ENCODE data around the gene DHRS7. TPM values are rescaled to one million over a fixed set of nuclear protein-coding genes. Genes with fewer than 3 reads are reported as not detected.

The DHRS7 gene
- total and polyA plus RNA-seq, 2 donors (not counting 3 experiments of a cell fraction or from before 2014, with no cell fraction given): 28.6 to 29.3 TPM

DNA sequence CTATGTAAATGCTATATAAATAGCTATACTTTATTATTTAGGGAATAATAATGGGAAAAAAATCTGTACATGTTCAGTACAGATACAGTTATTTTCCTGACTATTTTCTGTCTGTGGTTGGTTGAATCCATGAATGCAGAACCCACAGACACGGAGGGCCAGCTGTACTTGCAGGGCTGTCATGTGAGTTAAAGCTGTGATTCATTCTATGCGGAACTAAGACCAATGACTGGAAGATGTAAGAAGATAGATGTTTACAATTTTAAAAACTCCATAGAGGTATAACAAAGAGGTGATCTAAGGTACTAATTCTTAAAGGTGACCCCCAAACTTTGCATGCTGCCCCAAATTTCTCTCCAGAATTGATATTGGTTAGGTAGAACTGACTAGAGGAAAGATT lies 58.9 kb downstream of the DHRS7 start:
- no peak overlapping the region for H3K4me3 ChIP-seq (replicated peaks in 1 of 3; ENCODE audit: insufficient read depth in 1 of 3, low read depth in 1 of 3, low read length in 3 of 3)
- ChIA-PET POLR2A (no interaction called here), CTCF (no interaction called here)
- intact Hi-C loops (cut with micrococcal nuclease): no loop called here
- no peak for FAIRE-seq
- H3K79me2 ChIP-seq (ENCODE audit: control insufficient read depth, insufficient read depth, low read length): peaks cover 70% of the 10 kb centered on the region
- H4K20me1 ChIP-seq (replicated peaks; ENCODE audit: control insufficient read depth, extremely low read depth, insufficient read depth, low read length): no peaks in the 10 kb centered on the region
- dilution Hi-C loops (cut with MboI; ENCODE audit: extremely low pct_ligation_motif_present, low sequenced_read_pairs): no loop called here
- H3K27me3 ChIP-seq (ENCODE audit: control insufficient read depth in 2 of 2, insufficient read depth in 2 of 2, low read length in 2 of 2): no peaks in the 10 kb centered on the region
- TF ChIP-seq EZH2 (IDR thresholded peaks at IDR 0.05; ENCODE audit: borderline replicate concordance, low read depth, low read length, severe bottlenecking) (no peak), FOS (IDR thresholded peaks at IDR 0.05; ENCODE audit: borderline replicate concordance, insufficient read depth, low read length) (no peak), POLR2AphosphoS5 (IDR thresholded peaks at IDR 0.05; ENCODE audit: insufficient read depth, low read depth, low read length) (no peak), MYC (IDR thresholded peaks at IDR 0.05; ENCODE audit: low read depth, low read length) (no peak), GATA2 (IDR thresholded peaks at IDR 0.05; ENCODE audit: insufficient read depth, insufficient read length, low read depth, low read length) (no peak), POLR2A (IDR thresholded peaks at IDR 0.05; ENCODE audit: low read depth, low read length) (no peak), JUN (IDR thresholded peaks at IDR 0.05; ENCODE audit: borderline replicate concordance, insufficient read depth, insufficient read length, low read depth) (no peak)
- TF ChIP-seq, protein P1, sequence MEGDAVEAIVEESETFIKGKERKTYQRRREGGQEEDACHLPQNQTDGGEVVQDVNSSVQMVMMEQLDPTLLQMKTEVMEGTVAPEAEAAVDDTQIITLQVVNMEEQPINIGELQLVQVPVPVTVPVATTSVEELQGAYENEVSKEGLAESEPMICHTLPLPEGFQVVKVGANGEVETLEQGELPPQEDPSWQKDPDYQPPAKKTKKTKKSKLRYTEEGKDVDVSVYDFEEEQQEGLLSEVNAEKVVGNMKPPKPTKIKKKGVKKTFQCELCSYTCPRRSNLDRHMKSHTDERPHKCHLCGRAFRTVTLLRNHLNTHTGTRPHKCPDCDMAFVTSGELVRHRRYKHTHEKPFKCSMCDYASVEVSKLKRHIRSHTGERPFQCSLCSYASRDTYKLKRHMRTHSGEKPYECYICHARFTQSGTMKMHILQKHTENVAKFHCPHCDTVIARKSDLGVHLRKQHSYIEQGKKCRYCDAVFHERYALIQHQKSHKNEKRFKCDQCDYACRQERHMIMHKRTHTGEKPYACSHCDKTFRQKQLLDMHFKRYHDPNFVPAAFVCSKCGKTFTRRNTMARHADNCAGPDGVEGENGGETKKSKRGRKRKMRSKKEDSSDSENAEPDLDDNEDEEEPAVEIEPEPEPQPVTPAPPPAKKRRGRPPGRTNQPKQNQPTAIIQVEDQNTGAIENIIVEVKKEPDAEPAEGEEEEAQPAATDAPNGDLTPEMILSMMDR (IDR thresholded peaks at IDR 0.05; ENCODE audit: extremely low read depth in 1 of 2, insufficient read depth in 1 of 2, low read depth in 1 of 2, low read length in 2 of 2): no peak
- TF ChIP-seq, protein P2, sequence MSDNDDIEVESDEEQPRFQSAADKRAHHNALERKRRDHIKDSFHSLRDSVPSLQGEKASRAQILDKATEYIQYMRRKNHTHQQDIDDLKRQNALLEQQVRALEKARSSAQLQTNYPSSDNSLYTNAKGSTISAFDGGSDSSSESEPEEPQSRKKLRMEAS (IDR thresholded peaks at IDR 0.05; ENCODE audit: insufficient read depth, insufficient read length): no peak
- no peaks in the 10 kb centered on the region for H3K9me3 ChIP-seq (replicated peaks; ENCODE audit: control insufficient read depth, insufficient read depth, low read length)
- no peak overlapping the region for H3K9ac ChIP-seq (replicated peaks; ENCODE audit: extremely low read depth, insufficient read depth, low read length)
- H3K27ac ChIP-seq (ENCODE audit: insufficient read depth, low read depth, low read length): no peak overlapping the region
- no peak overlapping the region for H2AFZ ChIP-seq (ENCODE audit: low read depth, low read length)
- H3K9me1 ChIP-seq (replicated peaks; ENCODE audit: control insufficient read depth, extremely low read depth, insufficient read depth, low read length): no peaks in the 10 kb centered on the region
- DNase-seq (ENCODE audit: low read depth, low spot score): no peak
- no peak overlapping the region for H3K4me2 ChIP-seq (ENCODE audit: insufficient read depth, low read length)
- BruUV-seq (replicated peaks): no TSS peak
- peaks cover 0 to 4% of the 10 kb centered on the region in 2 experiments for H3K36me3 ChIP-seq (ENCODE audit: control insufficient read depth in 2 of 2, extremely low read depth in 1 of 2, insufficient read depth in 2 of 2, low read length in 2 of 2)
- no peaks in the 10 kb centered on the region for H3K4me1 ChIP-seq (ENCODE audit: control insufficient read depth, extremely low read depth, insufficient read depth, low read length)
